Kidney (tissue), 14 donors: ENCODE results near the gene PIGT. TPM values are rescaled to one million over a fixed set of nuclear protein-coding genes. Genes with fewer than 3 reads are reported as not detected.
A peak's percentile ranks its signal among the peaks of the same experiment; 100 is the strongest.

Experiments used
- DNase-seq, 5 donors: peaks; one replicate each; pipeline ENCODE4 v3.0.0-alpha.2; 2013 to 2020
- FAIRE-seq: peaks from 2 replicates; lab custom pipeline; 2012; peaks lifted over from hg19 to GRCh38; lab: Jason Lieb, UNC
- H3K27ac ChIP-seq, 2 donors: one replicate each; pipeline ENCODE4 v1.7.0; 2013; ENCODE audit warnings: low read depth in 2 of 2, low read length in 2 of 2, inconsistent platforms in 1 of 2
- H3K27me3 ChIP-seq: one replicate; pipeline ENCODE4 v1.7.1; 2013; ENCODE audit warnings: low read length, inconsistent platforms; ENCODE audit not compliant: control insufficient read depth, insufficient read depth
- H3K36me3 ChIP-seq, 3 donors: one replicate each; pipeline versions ENCODE4 v1.7.0 to v1.7.1; 2013; ENCODE audit warnings: low read length in 3 of 3, control low read depth in 1 of 3, inconsistent platforms in 1 of 3; ENCODE audit not compliant: insufficient read depth in 3 of 3, control insufficient read depth in 2 of 3
- H3K4me1 ChIP-seq, 3 donors: one replicate each; pipeline versions ENCODE4 v1.7.0 to v1.7.1; 2013; ENCODE audit warnings: low read length in 3 of 3, inconsistent platforms in 1 of 3, low read depth in 1 of 3; ENCODE audit not compliant: control insufficient read depth in 2 of 3, insufficient read depth in 2 of 3
- H3K4me3 ChIP-seq, 3 donors: one replicate each; pipeline versions ENCODE4 v1.7.0 to v1.8.1; 2013; ENCODE audit warnings: low read length in 3 of 3, control low read depth in 1 of 3, inconsistent platforms in 1 of 3
- H3K9ac ChIP-seq, 3 donors: one replicate each; pipeline versions ENCODE4 v1.7.0 to v1.7.1; 2013; ENCODE audit warnings: low read length in 3 of 3, control low read depth in 1 of 3, inconsistent platforms in 1 of 3
- H3K9me3 ChIP-seq, 3 donors: one replicate each; pipeline versions ENCODE4 v1.7.0 to v1.7.1; 2013; ENCODE audit warnings: low read length in 3 of 3, control low read depth in 1 of 3, inconsistent platforms in 1 of 3; ENCODE audit not compliant: control insufficient read depth in 2 of 3, insufficient read depth in 1 of 3
- CTCF ChIP-seq: IDR thresholded peaks from 3 replicates; pipeline ENCODE4 v1.5.1; 2012; ENCODE audit warnings: mild to moderate bottlenecking, moderate library complexity, borderline replicate concordance; ENCODE audit not compliant: insufficient read depth; ENCODE audit errors: extremely low read depth
- intact Hi-C: fragments of 100-400 bp; cut with DNase I; formaldehyde crosslinking; loops from one replicate; pipeline ENCODE4 v1.11.1; 2022
- polyA plus RNA-seq: library from polyadenylated mRNA; stranded (reverse); fragments of 350-450 nt; fragmentation: Illumina TruSeq; extraction: RNeasy Lipid Tissue Mini Kit (QIAGEN cat#74804); gene quantifications from one replicate; pipeline ENCODE4 v1.2.3, GENCODE V29; 2014; ENCODE audit warnings: low read depth, low replicate concordance; ENCODE audit not compliant: insufficient read depth
- total RNA-seq: library from RNA; stranded (reverse); fragmentation: NEBNext Ultra II Directional; extraction: Animal tissue kit (Norgen Biotek cat#: 25700); gene quantifications from one replicate; pipeline ENCODE4 v1.2.1, GENCODE V29; 2021
- donor health status: control.
- donor health status: control.
- donor health status: control.
- donor health status: control.
- donor health status: control.
- donor health status: DM: yes; HTN: yes; CAD: no.
- donor health status: Normal renal cell carcinoma (clear cell type).

PIGT gene
- total and polyA plus RNA-seq, 2 donors from 2014 or later: 90.9 to 95.0 TPM

- intact Hi-C loops: no loop called here
- Histone ChIP-seq H3K36me3 (peaks cover 0 to 6% (median 0%) of the 10 kb centered on the region in 3 donors), H3K9me3 (no peaks in the 10 kb centered on the region), H3K4me1 (peaks cover 0 to 9% (median 7%) of the 10 kb centered on the region in 3 donors), H3K27ac (no peak overlapping the region), H3K27me3 (no peaks in the 10 kb centered on the region), H3K9ac (no peak overlapping the region), H3K4me3 (no peak overlapping the region)
- no peak for TF ChIP-seq CTCF
- DNase-seq (no peak), FAIRE-seq (no peak)
Observed at GRCh38 chr20:45410887-45411286, 5.1 kb upstream of the PIGT start.

DNA sequence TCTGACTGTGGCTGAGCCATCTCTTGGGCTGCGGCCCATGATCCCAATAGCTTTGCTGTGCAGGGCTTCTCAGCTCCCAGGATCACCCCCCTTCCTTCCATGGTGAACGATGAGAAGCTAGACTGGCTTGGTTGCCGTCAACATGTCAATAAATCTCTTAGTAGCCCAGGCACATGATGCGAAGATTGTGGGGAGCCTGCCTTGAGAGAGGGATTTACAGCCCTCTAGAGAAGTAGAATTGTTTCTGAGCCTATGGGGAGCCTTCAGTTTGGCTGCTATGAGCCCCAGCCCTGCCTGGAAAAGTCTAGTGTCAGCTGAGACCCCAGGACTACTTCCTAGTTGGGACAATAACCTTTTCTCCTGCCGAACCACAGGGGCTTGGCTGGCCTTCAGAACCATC lies 3.3 kb upstream of the PIGT start:
- peaks cover 0 to 6% (median 0%) of the 10 kb centered on the region in 3 donors for H3K36me3 ChIP-seq
- TF ChIP-seq CTCF: no peak
- no peak overlapping the region for H3K27ac ChIP-seq
- no peaks in the 10 kb centered on the region for H3K27me3 ChIP-seq
- FAIRE-seq (no peak), DNase-seq (no peak)
- no peaks in the 10 kb centered on the region for H3K9me3 ChIP-seq
- H3K9ac ChIP-seq: no peak overlapping the region
- no peak overlapping the region for H3K4me3 ChIP-seq
- intact Hi-C loops: no loop called here
- peaks cover 0 to 11% (median 7%) of the 10 kb centered on the region in 3 donors for H3K4me1 ChIP-seq

- Histone ChIP-seq H3K27me3 (no peaks in the 10 kb centered on the region), H3K9me3 (no peaks in the 10 kb centered on the region), H3K4me3 (no peak overlapping the region), H3K9ac (no peak overlapping the region), H3K27ac (no peak overlapping the region), H3K4me1 (peaks cover 0 to 8% (median 7%) of the 10 kb centered on the region in 3 donors), H3K36me3 (peaks cover 0 to 6% (median 0%) of the 10 kb centered on the region in 3 donors)
- no peak for DNase-seq
- TF ChIP-seq CTCF: no peak
- intact Hi-C loops: no loop called here
- FAIRE-seq: no peak
Observed at GRCh38 chr20:45413479-45413878, 2.5 kb upstream of the PIGT start.

GRCh38 chr20:45416917-45417316 lies 976 bp downstream of the PIGT start:
- DNase-seq: no peak
- intact Hi-C loops: no loop called here
- FAIRE-seq: no peak
- Histone ChIP-seq H3K4me1 (peaks cover 0 to 7% (median 6%) of the 10 kb centered on the region in 3 donors), H3K9me3 (no peaks in the 10 kb centered on the region), H3K9ac (peak overlapping the region in 1 of 3 donors; percentile 63), H3K4me3 (peak overlapping the region; percentile 71 to 84 (median 76)), H3K27ac (no peak overlapping the region), H3K27me3 (no peaks in the 10 kb centered on the region), H3K36me3 (peaks cover 0 to 24% (median 23%) of the 10 kb centered on the region in 3 donors)
- no peak for TF ChIP-seq CTCF
